HCT116 (cell line): ENCODE measurements around the gene EMP2.

Source experiments
- CEBPB ChIP-seq: IDR thresholded peaks from 2 replicates; pipeline ENCODE4 v1.6.1; 2012; ENCODE audit warnings: low read depth
- RAD21 ChIP-seq: IDR thresholded peaks from 2 replicates; pipeline ENCODE4 v1.6.1; 2012; ENCODE audit warnings: low read depth, mild to moderate bottlenecking

GRCh38 chr16:10495031-10495345, 85.4 kb downstream of the EMP2 start:
- TF ChIP-seq RAD21 (no peak), CEBPB (no peak)
